Activated CD8-positive, alpha-beta memory T cell treated with anti-CD3 and anti-CD28 coated beads for 1 hour (primary cell): ENCODE results near the gene DPY19L1.
"Not testable (repeated sequence)": the region's sequence is repeated elsewhere in the genome, so short reads cannot be mapped to it uniquely, and the experiment has no call there.

Source experiments
- DNase-seq, 2 donors: peaks; one replicate each; pipeline ENCODE4 v3.0.0-alpha.2; 2020; ENCODE audit warnings: low read depth in 1 of 2; ENCODE audit errors: extremely low read depth in 1 of 2

The DPY19L1 gene

DNA sequence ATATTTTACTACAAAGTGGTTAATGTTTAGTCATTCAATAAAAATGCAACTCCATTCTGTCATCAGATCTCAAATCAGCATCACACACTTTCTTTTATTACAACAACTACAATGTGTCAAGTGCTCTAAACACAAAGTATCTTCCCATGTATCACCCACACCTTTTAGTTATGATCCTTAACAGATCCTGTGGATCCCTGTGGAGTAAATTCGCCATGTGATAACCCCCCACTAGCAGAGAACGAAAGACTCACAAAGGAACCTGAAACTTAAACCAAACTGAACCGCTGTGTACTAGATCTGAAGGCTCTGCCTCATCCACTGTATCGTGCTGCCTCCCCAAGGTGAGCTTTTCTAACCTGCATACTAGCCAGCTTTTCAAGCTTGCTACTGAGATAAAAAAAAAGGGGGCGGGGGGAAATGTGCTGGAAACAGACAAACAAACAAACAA lies 1.7 kb downstream of the DPY19L1 start:
- DNase-seq: no peak

DNA sequence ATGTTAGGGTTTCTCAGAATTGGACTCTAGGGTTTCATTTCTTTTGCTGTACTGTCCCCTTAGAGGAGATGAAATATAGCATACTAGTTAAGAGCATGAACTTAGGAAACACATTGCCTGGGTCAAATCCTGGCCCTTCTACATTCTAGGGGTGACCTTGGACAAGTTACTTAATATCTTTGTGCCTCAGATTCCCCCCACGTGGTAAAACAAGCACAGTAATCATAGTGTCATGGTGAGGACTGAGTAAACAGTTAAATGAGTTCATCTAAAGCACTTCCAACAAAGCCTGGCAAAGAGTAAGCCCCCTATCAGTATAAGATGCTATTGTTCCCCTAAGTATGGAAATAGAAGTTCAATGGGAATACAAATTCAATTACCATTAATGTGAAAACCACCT lies 5.1 kb downstream of the DPY19L1 start:
- DNase-seq: no peak

DNA sequence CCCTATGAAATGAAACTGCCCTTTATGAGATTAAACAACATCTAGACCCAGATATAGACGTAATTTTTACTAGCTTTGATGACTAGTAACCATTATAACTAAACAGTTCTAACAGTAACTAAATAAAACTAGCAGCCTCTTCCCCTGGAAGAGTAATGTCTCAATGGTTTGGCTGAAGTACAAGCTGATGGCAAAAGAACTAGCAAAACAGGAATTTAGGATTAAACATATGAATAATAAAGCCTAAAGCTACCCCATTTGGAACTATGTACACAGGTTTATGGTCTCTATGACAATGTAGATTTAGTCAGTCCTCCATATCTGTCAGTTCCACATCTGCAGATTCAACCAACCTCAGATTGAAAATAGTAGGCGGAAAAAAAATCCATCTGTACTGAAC lies 6.4 kb downstream of the DPY19L1 start:
- no peak for DNase-seq

DNA sequence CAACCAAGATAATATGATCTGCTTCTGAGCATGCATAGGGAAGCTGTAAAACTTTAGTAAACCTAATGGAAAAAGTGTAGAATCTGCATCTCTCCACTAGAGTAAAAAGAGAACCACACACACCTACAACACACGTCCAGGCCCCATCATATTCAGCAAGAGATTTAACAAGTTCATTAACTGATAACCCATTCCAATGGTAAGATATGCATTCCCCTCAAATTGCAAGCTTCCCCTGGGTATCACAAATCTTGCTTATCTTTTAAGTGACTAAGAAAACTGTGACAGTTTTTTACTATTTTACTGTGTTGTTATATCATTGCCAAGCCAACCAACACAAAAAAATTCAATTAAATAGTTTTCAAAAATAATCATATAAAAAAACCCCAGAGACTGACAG lies 8.0 kb downstream of the DPY19L1 start:
- no peak for DNase-seq

DNA sequence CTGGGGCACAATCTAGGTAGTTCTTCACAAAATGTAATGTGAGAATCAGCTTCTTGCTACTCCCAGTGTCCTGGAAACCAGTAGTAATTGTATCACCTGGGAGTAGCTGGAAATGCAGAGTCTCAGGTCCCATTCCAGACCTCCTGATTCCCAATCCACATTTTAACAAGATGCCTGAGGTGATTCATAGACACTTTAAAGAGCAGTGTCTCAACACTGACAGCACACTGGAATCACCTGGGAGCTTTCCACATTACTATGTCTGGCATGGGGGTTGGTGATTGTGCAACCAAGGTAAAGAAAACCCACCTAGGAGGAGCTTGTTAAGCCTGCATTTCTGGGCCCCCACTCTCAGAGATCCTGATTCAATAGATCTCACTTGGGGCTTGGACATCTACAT lies 11.1 kb downstream of the DPY19L1 start:
- no peak for DNase-seq

DNA sequence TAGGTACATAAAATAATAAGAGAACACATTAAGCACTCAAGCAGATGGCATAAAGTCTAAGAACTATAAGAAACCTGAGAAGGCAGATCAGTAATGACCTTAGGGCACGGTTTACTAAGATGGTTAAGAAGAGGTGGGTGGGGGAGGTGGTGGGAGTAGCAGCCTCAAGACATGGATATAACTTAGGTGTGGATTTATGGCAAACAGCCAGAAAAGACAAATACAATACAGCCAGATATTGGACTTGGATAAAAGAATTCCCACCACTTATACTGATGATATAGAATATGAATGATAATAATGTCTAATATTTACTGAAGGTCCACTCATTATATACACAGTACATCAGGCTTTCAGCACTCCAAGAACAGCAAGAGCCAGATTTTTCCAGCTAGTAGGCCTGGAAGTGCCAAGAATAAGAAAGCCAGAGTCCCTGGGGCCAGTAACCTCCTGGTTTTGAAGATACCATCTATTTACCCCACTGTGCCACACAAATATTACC lies 11.9 kb downstream of the DPY19L1 start:
- DNase-seq: no peak

DNA sequence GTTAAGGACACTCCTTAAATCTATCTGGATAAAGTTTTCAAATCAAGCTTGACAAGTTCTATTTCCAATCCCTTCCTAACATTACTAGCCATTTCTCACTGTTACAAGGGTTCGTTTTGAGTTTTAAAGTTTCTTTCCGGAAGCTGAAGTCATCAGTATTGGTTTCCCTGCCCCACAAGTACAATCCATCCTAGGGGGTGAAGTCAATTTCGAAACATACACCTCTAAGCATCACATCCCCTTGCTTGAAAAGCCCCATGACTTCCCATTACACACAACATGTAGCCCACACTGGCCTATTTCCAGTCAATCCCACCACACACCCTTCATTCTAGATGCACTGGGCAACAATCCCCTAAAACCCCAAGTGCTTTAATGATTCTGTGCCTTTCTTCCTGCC lies 13.0 kb downstream of the DPY19L1 start:
- no peak for DNase-seq

DNA sequence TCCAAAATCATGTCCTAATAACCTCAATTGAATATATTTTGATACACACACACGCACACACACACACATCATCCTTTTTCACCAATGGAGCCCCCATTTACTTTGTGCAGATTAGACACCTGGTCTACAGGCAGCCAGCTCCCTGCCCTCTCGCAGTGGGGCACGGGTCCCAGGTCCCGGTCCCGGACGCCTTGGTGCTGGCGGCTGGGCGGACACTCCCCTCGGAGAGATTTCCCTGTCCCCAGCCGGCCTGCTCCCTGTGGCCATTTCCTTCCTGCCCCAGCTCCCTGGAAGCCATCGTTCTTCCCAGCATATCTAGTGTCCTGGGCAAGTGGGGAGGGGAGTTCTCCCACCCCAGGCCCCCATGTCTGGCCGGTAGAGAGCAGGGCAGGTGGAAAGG lies 14.6 kb downstream of the DPY19L1 start:
- DNase-seq: no peak

DNA sequence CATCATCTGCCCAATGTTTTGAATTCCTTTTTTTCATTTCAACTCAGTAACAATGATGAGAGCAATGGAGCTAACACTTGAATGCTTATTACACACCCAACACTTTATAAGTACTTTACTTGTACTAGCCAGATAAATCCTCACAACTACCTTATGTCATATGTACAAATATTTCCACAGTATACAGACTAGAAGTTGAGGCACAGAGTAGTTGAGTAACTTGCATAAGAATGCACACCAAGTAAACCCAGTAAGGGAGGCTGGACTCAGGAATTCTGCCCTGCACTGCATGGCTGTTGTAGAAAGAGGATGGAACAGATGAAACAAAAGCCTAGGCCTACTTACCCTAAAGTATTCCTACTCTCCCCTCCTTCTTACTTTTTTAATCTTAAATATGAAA lies 15.8 kb downstream of the DPY19L1 start:
- DNase-seq: no peak

DNA sequence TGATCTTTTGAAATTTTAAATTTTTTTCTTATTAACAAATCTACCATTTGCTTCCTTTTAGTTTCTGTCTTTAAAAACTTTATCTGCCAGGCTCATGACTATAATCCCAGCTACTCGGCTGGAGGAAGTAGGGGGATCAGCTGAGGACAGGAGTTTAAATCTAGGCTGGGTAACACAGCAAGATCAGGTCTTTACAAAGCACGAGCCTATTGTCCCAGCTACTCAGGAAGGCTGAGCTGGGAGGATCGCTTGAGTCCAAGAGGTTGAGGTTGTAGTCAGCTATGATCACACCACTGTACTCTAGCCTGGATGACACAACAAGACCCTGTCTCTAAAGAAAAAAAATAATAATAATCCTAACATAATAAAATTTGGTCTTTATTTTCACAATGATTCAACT lies 17.5 kb downstream of the DPY19L1 start:
- DNase-seq: no peak

DNA sequence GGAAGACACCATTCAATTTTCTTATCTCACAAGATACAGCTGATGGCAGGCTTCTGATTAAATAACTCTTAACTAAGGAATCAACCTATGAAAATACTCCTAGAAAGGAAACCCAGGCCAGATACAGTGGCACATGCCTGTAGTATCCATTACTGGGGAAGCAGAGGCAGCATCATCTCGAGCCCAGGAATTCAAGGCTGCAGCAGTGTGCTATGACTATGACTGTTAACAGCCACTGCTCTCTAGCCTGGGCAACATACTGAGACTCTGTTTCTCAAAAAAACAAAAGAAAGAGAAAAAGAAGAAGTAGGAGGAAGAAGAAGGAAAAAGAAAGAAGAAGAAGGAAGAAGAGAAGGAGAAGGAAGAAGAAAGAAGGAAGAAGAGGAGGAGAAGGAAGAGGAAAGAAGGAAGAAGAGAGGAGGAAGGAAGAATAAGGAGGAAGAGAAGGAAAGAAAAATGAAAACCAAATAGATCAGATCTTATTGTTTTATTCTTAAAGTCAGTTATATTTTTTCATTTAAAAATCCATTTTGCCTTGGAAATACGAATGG lies 18.0 kb downstream of the DPY19L1 start:
- DNase-seq: no peak

DNA sequence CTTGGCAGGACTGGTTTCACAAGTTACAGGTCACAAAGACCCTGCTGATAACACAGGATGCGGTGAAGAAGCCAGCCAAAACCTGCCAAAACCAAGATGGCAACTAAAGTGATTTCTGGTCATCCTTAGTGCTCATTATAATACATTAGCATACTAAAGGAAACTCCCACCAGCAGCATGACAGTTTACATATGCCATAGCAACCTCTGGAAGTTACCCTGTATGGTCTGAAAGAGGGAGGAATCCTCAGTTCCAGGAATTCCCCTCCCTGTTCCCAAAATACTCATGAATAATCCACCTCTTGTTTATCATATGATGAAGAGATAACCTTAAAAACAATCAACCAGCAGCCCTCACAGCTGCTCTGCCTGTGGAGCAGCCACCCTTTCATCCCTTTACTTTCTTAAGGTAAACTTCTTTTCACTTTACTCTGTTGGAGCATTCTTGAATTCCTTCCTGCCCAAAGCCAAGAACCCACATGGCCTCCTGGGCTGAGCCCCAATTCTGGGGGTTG lies 21.9 kb downstream of the DPY19L1 start:
- no peak for DNase-seq

DNA sequence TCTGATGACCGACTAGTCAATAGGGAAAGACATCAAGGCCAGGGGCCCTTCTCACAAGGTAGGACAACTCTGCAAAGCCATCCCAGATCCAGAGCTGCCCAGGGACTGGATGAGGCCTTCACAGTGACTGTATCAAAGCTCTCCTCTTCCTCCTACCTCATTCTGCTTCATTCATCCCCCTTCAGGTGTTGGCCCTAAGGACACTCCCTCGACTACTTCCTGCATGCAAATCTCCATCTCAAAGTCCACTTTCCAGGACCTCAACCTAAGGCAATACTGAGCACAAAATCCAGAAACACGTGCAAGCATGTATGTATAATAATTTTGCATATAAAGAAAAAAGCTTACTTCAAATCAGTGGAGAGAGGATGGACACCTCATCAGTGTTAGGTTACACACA lies 25.1 kb downstream of the DPY19L1 start:
- no peak for DNase-seq

DNA sequence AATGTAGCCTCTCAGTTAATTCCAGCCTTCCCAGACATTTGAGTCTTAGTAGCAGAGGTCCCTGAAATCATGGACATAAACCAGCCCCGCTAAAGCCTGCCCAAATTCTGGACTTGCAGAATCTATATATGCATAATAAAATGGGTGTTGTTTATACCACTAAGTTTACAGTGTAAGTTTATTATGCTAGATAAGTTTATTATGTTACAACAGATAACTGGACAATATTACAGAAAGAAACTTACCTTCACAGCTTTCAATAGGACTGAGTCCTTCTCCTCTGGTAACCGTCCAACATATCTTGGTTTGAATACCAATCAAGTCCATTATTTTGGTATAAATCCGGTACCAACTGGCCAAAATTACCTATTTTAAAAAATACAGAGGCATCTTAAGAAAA lies 26.2 kb downstream of the DPY19L1 start:
- no peak for DNase-seq

DNA sequence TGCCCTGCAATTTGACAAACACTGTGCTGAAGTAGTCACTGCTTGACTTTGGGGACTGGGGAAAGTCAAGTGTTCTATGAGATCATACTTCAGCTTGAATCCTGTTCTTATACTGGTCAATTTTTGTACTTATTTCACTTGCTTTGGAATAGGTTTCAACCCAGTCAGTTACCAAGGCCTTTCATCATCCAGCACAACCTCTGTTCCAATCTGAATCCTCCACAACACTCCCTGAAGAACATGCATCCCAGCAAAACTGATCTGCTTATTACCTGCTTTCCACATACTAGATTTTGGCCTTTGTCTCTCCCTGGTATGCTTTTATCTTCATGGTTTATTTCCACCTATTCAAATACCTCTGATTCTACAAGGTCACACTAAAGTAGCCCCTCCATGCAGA lies 29.5 kb downstream of the DPY19L1 start:
- DNase-seq: no peak

DNA sequence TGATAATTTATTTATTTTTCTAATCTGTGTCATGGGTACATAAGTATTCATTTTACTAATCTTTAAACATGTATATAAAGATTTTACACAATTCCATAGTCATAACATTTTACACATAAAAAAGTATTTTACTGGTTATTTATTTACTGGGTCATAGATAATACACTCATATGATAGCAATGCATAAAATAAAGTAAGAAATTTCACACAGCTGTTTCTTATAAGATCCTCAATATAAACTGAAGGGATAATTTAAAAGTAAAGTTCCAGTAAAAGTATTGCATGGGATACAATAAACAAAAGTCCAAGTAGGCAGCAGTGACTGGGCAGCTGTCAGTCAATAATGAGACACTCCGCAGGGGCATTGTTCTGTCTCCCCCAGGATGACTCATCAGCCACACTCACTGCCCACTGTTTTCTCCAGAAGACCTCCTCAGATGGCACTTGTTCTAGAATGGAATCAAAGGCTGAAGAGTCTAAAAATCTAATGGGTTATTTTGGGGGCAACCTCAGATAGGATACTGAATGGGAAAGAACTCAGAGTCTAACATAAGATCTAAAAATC lies 32.7 kb downstream of the DPY19L1 start:
- DNase-seq: no peak

DNA sequence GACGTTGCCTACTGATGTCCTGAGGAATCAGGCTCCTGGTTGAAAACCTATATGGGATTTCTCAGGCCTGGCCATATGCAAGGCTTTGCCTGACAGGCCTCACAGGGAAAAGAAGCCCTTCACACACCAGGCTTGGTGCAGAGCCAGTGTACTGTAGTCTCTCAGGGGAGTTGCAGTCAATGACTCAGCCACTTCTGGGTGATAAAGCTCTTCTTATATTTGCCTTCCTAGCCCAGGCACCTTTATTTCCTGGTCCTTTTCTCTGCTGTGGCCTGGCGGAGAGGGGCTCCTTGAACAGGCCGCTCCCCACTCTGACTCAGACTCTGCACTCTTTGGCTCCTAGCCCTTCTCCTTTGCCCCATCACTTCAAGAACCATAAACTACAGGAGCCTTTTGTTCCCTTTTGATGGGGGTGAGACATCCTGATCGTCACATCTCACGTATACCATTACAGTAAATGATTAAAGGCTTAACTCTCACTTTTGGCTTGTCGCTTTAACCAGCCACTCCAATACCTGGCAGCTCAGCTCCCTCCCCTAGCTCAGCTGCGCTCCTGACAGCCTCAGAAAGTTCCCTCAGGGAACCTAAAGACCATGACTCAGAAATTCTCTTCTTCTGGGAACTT lies 33.5 kb downstream of the DPY19L1 start:
- DNase-seq: no peak

DNA sequence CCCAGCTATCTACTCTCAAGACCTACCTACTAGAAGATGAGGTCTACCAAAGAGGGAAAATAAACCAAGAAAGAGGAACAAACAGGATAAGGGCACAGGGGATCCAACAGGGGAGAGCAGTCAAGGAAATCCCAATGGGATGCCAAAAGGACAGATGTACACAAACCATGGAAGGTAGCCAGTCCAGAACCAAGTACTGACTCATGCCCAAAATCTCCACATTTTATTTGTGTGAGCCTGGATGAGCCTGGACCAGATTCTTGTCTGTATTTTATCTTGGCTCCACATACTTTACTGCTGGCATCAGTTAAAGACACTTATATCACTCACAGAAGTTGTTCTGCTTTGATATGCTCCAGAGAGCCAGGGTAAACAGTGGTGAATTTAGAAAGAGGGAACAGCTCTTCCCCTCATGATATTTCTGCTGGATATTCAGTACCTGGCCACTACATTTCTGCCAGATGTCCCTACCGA lies 34.1 kb downstream of the DPY19L1 start:
- not testable (repeated sequence) for DNase-seq

DNA sequence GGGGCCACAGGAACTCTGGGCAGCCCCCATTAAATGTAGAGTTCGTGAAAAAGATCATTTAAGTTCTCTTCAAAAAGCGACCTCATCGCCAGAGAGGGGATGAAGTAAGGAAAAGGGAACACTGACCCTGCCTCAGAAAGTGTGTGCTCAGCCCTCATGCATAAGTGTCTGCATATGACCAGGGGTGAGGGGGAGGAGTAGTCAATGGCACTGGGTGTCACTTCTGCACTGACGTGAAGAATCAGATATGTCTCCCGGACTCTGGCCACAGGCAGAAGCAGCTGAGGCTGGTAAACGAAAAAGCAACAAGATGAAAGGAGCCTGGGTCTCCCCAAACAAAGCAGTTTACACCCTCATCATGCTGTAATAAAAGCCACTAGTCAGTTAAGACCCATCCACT lies 39.0 kb downstream of the DPY19L1 start:
- DNase-seq: not testable (repeated sequence)

DNA sequence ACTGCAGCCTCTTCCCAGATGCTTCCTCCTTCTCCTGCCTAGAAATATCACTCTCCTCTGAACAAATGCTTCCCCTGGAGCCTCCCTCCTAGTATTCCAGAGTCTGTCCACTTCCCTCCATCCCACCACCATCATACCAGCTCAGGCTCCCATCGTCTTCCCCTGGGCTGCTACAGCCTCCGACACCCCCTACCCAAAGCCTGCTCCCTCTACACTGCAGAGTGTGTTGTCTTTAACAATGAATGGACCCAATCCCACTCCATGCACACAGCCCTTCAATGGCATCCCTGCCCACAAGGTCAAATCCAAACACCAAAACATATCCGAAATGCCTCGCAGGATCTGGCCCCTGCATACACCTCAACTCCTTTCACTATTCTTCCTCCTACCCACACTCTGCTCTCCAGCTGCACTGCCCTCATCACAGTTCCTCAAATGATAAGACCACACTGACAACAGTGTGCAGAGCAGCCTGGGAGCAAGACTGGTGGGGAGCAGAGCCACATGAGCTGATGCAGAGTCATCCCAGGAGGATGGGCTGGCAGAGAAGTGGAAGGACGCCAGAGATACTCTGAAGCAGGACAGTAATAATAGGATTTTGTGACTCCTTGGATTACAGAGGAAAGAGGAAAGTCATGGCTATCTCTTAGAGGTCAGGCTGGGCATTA lies 40.7 kb downstream of the DPY19L1 start:
- DNase-seq: not testable (repeated sequence)

DNA sequence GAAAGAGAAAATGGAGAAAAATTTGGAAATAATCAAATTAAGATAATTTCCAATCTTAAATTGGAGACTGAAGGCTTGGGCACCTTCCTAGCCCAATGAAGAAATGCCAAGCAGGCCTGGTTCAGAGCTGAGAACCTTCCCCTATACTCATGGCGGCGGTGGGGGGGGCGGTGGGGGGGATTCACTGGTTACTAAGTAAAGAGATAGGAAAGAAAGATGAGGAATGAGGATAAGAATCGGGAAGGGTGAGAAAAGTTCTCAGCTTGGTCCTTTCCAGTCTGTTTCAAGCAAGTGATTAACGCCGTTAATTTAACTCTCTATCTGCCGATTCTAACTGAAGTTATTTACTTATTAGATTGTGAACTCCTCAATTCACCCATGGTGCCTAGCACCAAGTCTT lies 41.5 kb downstream of the DPY19L1 start:
- no peak for DNase-seq
